Measurements from ENCODE around the gene STKLD1.
A peak's percentile ranks its signal among the peaks of the same experiment; 100 is the strongest.

Gene STKLD1

DNA sequence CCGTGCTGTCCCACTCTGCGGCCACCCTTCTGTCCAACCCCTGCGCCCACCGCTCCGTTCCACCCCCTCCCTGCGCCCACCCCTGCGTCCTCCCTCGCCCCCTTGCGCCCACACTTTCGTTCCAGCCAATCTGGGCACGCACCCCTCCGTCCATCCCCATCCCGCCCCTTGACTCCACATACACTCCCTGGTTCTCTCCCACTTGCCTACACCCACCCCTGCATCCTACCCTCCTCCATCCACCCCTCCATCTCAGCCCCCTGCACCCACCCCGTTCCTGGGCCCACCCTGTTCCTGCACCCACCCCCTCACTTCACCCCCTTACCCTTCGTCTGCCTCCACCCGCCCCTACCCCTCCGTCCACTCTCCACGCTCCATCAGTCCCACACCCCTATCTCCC is 53.0 kb downstream of the STKLD1 start:
- no peak for DNase-seq (ENCODE audit: extremely low spot score)
- POLR2A ChIA-PET = no interaction called here
- CTCF ChIA-PET = no interaction called here
- TF ChIP-seq NFRKB (IDR thresholded peaks at IDR 0.05) (no peak), SUZ12 (IDR thresholded peaks at IDR 0.05) (no peak), ZNF384 (IDR thresholded peaks at IDR 0.05) (no peak), ELF4 (IDR thresholded peaks at IDR 0.05) (no peak), L3MBTL2 (conservative IDR thresholded peaks at IDR 0.05) (no peak), FOXA1 (IDR thresholded peaks at IDR 0.05) (no peak), HDGF (IDR thresholded peaks at IDR 0.05; ENCODE audit: borderline replicate concordance) (no peak), FOXK2 (IDR thresholded peaks at IDR 0.05) (no peak), CTBP1 (IDR thresholded peaks at IDR 0.05; ENCODE audit: borderline replicate concordance) (no peak), TARDBP (IDR thresholded peaks at IDR 0.05) (no peak), BHLHE40 (IDR thresholded peaks at IDR 0.05; ENCODE audit: borderline replicate concordance) (no peak)
- TF ChIP-seq, protein P1, sequence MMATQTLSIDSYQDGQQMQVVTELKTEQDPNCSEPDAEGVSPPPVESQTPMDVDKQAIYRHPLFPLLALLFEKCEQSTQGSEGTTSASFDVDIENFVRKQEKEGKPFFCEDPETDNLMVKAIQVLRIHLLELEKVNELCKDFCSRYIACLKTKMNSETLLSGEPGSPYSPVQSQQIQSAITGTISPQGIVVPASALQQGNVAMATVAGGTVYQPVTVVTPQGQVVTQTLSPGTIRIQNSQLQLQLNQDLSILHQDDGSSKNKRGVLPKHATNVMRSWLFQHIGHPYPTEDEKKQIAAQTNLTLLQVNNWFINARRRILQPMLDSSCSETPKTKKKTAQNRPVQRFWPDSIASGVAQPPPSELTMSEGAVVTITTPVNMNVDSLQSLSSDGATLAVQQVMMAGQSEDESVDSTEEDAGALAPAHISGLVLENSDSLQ (IDR thresholded peaks at IDR 0.05) = no peak

GRCh38 chr9:133429641-133430161 is 53.5 kb downstream of the STKLD1 start:
- POLR2A ChIA-PET = no interaction called here
- no peak for DNase-seq (ENCODE audit: extremely low spot score)
- CTCF ChIA-PET = no interaction called here
- TF ChIP-seq LEF1 (IDR thresholded peaks at IDR 0.05; ENCODE audit: borderline replicate concordance) (no peak), ARNT (IDR thresholded peaks at IDR 0.05) (no peak), NFRKB (IDR thresholded peaks at IDR 0.05) (no peak), CTBP1 (IDR thresholded peaks at IDR 0.05; ENCODE audit: borderline replicate concordance) (no peak), FOXK2 (IDR thresholded peaks at IDR 0.05) (no peak), L3MBTL2 (conservative IDR thresholded peaks at IDR 0.05) (no peak)

DNA sequence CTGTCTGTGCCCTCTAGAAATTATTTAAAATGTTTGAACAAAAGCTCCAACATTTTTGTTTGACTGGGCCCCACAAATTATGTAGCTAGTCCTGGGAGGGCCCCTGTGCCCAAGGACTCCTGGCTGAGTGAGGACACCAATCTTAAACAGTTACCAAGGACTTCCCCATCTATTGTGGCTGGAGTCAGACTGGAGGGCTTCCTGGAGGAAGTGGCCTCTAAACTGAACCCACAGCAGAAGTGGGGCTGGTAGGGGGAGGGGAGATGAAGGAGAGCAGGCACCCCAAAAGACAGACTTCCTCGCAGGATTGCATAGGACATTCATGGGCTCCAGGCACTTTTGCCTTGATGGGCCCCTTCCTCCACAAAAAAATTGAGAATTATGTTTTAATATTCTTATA is 54.1 kb downstream of the STKLD1 start:
- POLR2A ChIA-PET = no interaction called here
- CTCF ChIA-PET = no interaction called here
- no peak for DNase-seq (ENCODE audit: extremely low spot score)
- TF ChIP-seq NFRKB (IDR thresholded peaks at IDR 0.05) = no peak
- no peak for TF ChIP-seq ZNF384 (IDR thresholded peaks at IDR 0.05)
- TF ChIP-seq FOXA1 (IDR thresholded peaks at IDR 0.05) = no peak
- TF ChIP-seq FOXK2 (IDR thresholded peaks at IDR 0.05) = no peak
- TF ChIP-seq SP1 (IDR thresholded peaks at IDR 0.05) = no peak
- TF ChIP-seq SUZ12 (IDR thresholded peaks at IDR 0.05) = no peak

- POLR2A ChIA-PET = no interaction called here
- CTCF ChIA-PET = no interaction called here
- no peak for TF ChIP-seq L3MBTL2 (conservative IDR thresholded peaks at IDR 0.05)
- TF ChIP-seq TARDBP (IDR thresholded peaks at IDR 0.05) = no peak
- TF ChIP-seq, protein P1 (IDR thresholded peaks at IDR 0.05) = no peak
- TF ChIP-seq FOXM1 (IDR thresholded peaks at IDR 0.05; ENCODE audit: borderline replicate concordance) = no peak
- TF ChIP-seq FOXA1 (IDR thresholded peaks at IDR 0.05) = no peak
- TF ChIP-seq LEF1 (IDR thresholded peaks at IDR 0.05; ENCODE audit: borderline replicate concordance) = no peak
- no peak for TF ChIP-seq BHLHE40 (IDR thresholded peaks at IDR 0.05; ENCODE audit: borderline replicate concordance)
- no peak for DNase-seq (ENCODE audit: extremely low spot score)
Observed at GRCh38 chr9:133433351-133433843, 57.2 kb downstream of the STKLD1 start.

DNA sequence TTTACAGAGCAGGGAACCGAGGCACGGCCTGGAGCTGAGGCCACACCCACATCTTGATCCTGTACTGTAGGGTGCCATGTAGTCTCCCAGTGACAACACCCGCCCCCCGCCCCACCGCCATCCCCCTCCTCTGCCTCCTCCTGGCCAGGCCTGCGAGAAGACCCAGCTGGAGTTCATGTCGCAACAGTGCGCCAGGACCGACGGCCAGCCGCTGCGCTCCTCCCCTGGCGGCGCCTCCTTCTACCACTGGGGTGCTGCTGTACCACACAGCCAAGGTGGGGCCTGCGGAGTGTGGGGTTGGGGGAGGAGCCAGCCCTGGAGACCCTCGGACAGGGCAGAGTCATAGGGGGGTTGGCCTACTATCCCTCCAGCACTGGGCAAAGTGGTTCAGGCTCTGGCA is 60.5 kb downstream of the STKLD1 start:
- TF ChIP-seq FOXA1 (IDR thresholded peaks at IDR 0.05) (no peak), L3MBTL2 (conservative IDR thresholded peaks at IDR 0.05) (no peak), BHLHE40 (IDR thresholded peaks at IDR 0.05; ENCODE audit: borderline replicate concordance) (no peak), LEF1 (IDR thresholded peaks at IDR 0.05; ENCODE audit: borderline replicate concordance) (no peak), SP1 (IDR thresholded peaks at IDR 0.05) (no peak), HDGF (IDR thresholded peaks at IDR 0.05; ENCODE audit: borderline replicate concordance) (no peak), ARNT (IDR thresholded peaks at IDR 0.05) (no peak), ZNF384 (IDR thresholded peaks at IDR 0.05) (no peak), ELF4 (IDR thresholded peaks at IDR 0.05) (no peak), CTBP1 (IDR thresholded peaks at IDR 0.05; ENCODE audit: borderline replicate concordance) (no peak), TARDBP (IDR thresholded peaks at IDR 0.05) (no peak)
- TF ChIP-seq, protein P1 (IDR thresholded peaks at IDR 0.05) = no peak
- ChIA-PET CTCF (no interaction called here), POLR2A (no interaction called here)
- no peak for DNase-seq (ENCODE audit: extremely low spot score)

DNA sequence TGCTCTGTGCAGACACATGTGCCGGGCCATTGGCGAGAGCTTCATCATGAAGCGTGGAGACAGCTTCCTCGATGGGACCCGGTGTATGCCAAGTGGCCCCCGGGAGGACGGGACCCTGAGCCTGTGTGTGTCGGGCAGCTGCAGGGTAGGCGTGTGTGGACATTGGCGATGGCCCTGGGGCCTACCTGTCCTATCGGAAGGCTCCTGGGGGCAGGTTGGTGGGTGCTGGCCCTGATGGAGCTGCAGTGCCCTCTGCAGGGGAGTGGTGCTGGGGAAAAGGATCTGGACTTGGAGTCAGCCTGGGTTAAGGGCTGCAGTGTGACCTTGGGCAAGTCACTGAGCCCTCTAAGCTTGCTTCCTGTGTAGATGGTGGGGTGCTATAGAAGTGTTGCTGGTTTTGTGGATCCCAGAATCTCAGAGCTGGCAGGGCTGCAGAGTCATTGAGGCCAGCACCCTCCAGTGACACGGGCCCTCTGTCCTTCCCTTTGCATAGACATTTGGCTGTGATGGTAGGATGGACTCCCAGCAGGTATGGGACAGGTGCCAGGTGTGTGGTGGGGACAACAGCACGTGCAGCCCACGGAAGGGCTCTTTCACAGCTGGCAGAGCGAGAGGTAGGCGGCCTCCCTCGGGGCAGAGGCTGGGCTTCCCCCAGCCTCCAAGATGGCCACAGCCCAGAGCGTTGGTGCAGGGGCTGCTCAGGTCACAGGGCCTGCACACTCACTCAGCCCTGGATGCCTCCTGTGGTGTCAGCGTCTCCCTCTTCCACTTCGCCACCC is 61.8 kb downstream of the STKLD1 start:
- ChIA-PET POLR2A (no interaction called here), CTCF (no interaction called here)
- DNase-seq (ENCODE audit: extremely low spot score) = peak; percentile 39
- TF ChIP-seq ZNF384 (IDR thresholded peaks at IDR 0.05) (no peak), LEF1 (IDR thresholded peaks at IDR 0.05; ENCODE audit: borderline replicate concordance) (no peak), CTBP1 (IDR thresholded peaks at IDR 0.05; ENCODE audit: borderline replicate concordance) (no peak), L3MBTL2 (conservative IDR thresholded peaks at IDR 0.05) (no peak), ELF4 (IDR thresholded peaks at IDR 0.05) (no peak), TARDBP (IDR thresholded peaks at IDR 0.05) (no peak), FOXA1 (IDR thresholded peaks at IDR 0.05) (no peak), ARNT (IDR thresholded peaks at IDR 0.05) (no peak), FOXK2 (IDR thresholded peaks at IDR 0.05) (no peak), FOXM1 (IDR thresholded peaks at IDR 0.05; ENCODE audit: borderline replicate concordance) (no peak), HDGF (IDR thresholded peaks at IDR 0.05; ENCODE audit: borderline replicate concordance) (no peak), SUZ12 (IDR thresholded peaks at IDR 0.05) (no peak), BHLHE40 (IDR thresholded peaks at IDR 0.05; ENCODE audit: borderline replicate concordance) (no peak), SP1 (IDR thresholded peaks at IDR 0.05) (no peak), NFRKB (IDR thresholded peaks at IDR 0.05) (no peak)
- TF ChIP-seq, protein P1 (IDR thresholded peaks at IDR 0.05) = no peak
